Adrenal gland (tissue), 12 donors: ENCODE data around the gene ANO2. TPM values are rescaled to one million over a fixed set of nuclear protein-coding genes. Genes with fewer than 3 reads are reported as not detected.

Source experiments
- DNase-seq, 7 donors: peaks; one replicate each; pipeline ENCODE4 v3.0.0-alpha.2; 2019 to 2020
- H3K27ac ChIP-seq, 5 donors: fragments of 200-600 bp; sonication (generic) in 4 of 5; 1 replicate in 3 of 5; 2 replicates in 2 of 5; pipeline versions ENCODE4 v1.5.1 to v1.8.0; 2016 to 2020; ENCODE audit warnings: mild to moderate bottlenecking in 1 of 5
- H3K27me3 ChIP-seq: fragments of 200-600 bp; 2 replicates; pipeline ENCODE4 v1.8.0; 2021
- H3K36me3 ChIP-seq, 2 donors: fragments of 200-600 bp; replicated peaks in 1 of 2; 1 replicate in 1 of 2; 2 replicates in 1 of 2; pipeline versions ENCODE4 v1.5.1 to v1.8.0; 2018 to 2022
- H3K4me1 ChIP-seq, 2 donors: fragments of 200-600 bp; replicated peaks in 1 of 2; 1 replicate in 1 of 2; 2 replicates in 1 of 2; pipeline versions ENCODE4 v1.5.1 to v1.8.0; 2018 to 2021
- H3K4me3 ChIP-seq, 4 donors: fragments of 200-600 bp; sonication (generic) in 3 of 4; one replicate each; pipeline ENCODE4 v1.5.1; 2016 to 2018
- H3K9me3 ChIP-seq, 3 donors: fragments of 200-600 bp; sonication (generic) in 1 of 3; replicated peaks in 1 of 3; 1 replicate in 2 of 3; 2 replicates in 1 of 3; pipeline versions ENCODE4 v1.5.1 to v1.8.0; 2016 to 2021
- POLR2A ChIP-seq, 2 donors: fragments of 450-650 bp; IDR thresholded peaks; one replicate each; pipeline ENCODE4 v1.6.1; 2017; ENCODE audit warnings: antibody characterized with exemption in 2 of 2, mild to moderate bottlenecking in 2 of 2, moderate library complexity in 1 of 2
- WGBS, 4 donors: extraction: QIAGEN DNeasy Blood & Tissue Kit in 2 of 4; methylation state at CpG; one replicate each; pipeline versions ENCODE4 v1.1.5 to v1.1.7; 2013 to 2017; 5-methylcytosine and 5-hydroxymethylcytosine counted together
- intact Hi-C, 2 donors: fragments of 100-400 bp; cut with DNase I; formaldehyde crosslinking; loops; one replicate each; pipeline versions ENCODE4 v1.14.1 to v1.15.0; 2022 to 2023
- polyA plus RNA-seq, 3 donors: library from polyadenylated mRNA; stranded (reverse); fragments of 200-250 nt in 2 of 3; fragments of 350-450 nt in 1 of 3; fragmentation: Illumina TruSeq in 1 of 3; extraction: RNeasy Lipid Tissue Mini Kit (QIAGEN cat#74804) in 1 of 3; gene quantifications; one replicate each; pipeline ENCODE4 v1.2.3, GENCODE V29; 2013 to 2014
- total RNA-seq, 9 donors: library from RNA; depleted of rRNA in 4 of 9; stranded (reverse); fragments of >200 nt in 4 of 9; fragments of 120-200 nt in 1 of 9; fragmentation: NEBNext Ultra II Directional in 1 of 9; extraction: Animal tissue kit (Norgen Biotek cat#: 25700) in 1 of 9; gene quantifications; one replicate each; pipeline versions ENCODE4 v1.1.0 to v1.2.4, GENCODE V29; 2013 to 2023
- TF ChIP-seq, protein P1 (sequence below), 6 experiments: fragments of 450-650 bp in 4 of 6; fragments of 200-600 bp in 2 of 6; sonication (generic) in 1 of 6; IDR thresholded peaks; 1 replicate in 5 of 6; 2 replicates in 1 of 6; pipeline versions ENCODE4 v1.5.1 to v1.8.0; 2016 to 2021; ENCODE audit warnings: antibody characterized with exemption in 6 of 6, mild to moderate bottlenecking in 2 of 6, moderate library complexity in 1 of 6
- donor health status: healthy with polysubstance abuse.
- donor health status: Bipolar disorder and iron deficiency.
- donor health status: DM: yes; HTN: yes; CAD: no.
- donor health status: DM: no; HTN: no; CAD: no.
- donor health status: DM: no; HTN: no; CAD: no.
- donor health status: DM: yes; HTN: yes; CAD: no.

The ANO2 gene
- total and polyA plus RNA-seq, 12 donors, result 0.17 to 1.8 (median 0.88) TPM; not detected in 1

DNA sequence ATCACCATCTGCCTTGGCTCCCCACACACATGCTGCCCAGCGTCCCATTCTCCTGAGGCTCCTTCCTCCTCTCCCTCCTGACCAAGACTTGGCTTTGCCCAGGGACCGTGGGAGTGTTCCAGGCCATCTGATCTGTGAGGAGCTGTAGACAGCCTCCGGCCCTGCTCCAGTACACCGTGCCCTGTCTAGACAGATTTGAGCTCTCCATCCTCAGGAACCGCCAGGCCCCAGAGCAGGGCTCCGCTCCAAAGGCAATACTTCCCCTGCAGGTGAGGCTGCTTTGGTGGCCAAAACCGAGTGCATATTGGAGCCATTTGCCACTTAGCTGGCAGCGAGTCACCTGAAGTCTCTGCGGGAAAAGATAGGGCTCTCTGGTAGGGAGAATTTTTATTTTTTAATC lies 147.4 kb downstream of the ANO2 start:
- TF ChIP-seq POLR2A (IDR thresholded peaks at IDR 0.05), result no peak
- TF ChIP-seq, protein P1, sequence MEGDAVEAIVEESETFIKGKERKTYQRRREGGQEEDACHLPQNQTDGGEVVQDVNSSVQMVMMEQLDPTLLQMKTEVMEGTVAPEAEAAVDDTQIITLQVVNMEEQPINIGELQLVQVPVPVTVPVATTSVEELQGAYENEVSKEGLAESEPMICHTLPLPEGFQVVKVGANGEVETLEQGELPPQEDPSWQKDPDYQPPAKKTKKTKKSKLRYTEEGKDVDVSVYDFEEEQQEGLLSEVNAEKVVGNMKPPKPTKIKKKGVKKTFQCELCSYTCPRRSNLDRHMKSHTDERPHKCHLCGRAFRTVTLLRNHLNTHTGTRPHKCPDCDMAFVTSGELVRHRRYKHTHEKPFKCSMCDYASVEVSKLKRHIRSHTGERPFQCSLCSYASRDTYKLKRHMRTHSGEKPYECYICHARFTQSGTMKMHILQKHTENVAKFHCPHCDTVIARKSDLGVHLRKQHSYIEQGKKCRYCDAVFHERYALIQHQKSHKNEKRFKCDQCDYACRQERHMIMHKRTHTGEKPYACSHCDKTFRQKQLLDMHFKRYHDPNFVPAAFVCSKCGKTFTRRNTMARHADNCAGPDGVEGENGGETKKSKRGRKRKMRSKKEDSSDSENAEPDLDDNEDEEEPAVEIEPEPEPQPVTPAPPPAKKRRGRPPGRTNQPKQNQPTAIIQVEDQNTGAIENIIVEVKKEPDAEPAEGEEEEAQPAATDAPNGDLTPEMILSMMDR (IDR thresholded peaks at IDR 0.05), result no peak
- Histone ChIP-seq H3K4me1 (no peaks in the 10 kb centered on the region), H3K4me3 (no peak overlapping the region), H3K27ac (no peak overlapping the region), H3K9me3 (no peaks in the 10 kb centered on the region), H3K36me3 (no peaks in the 10 kb centered on the region), H3K27me3 (no peaks in the 10 kb centered on the region)
- intact Hi-C loops, result no loop called here
- no peak for DNase-seq
- WGBS, 4 donors, result 81 to 91% (median 89%) methylated on average over 9 of the region's 9 CpGs

DNA sequence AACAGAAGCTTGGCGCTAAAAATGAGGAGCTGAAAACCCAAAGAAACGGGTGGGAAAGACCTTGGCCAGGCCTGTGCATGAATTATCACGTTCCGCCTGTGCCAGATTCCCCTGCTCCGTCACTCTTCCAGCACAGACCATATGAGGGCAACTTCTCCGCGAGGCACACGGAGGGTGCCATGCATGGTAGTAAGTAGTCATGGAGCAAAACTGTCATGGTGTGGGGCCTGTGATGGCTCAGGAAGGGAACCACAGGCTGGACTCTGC lies 148.2 kb downstream of the ANO2 start:
- 79 to 90% (median 80%) methylated on average over 8 of the region's 8 CpGs for WGBS, 4 donors
- Histone ChIP-seq H3K27me3 (no peaks in the 10 kb centered on the region), H3K4me1 (no peaks in the 10 kb centered on the region), H3K9me3 (no peaks in the 10 kb centered on the region), H3K4me3 (no peak overlapping the region), H3K27ac (no peak overlapping the region), H3K36me3 (no peaks in the 10 kb centered on the region)
- DNase-seq, result no peak
- intact Hi-C loops, result no loop called here
- TF ChIP-seq POLR2A (IDR thresholded peaks at IDR 0.05), result no peak
- TF ChIP-seq, protein P1 (IDR thresholded peaks at IDR 0.05), result no peak

DNA sequence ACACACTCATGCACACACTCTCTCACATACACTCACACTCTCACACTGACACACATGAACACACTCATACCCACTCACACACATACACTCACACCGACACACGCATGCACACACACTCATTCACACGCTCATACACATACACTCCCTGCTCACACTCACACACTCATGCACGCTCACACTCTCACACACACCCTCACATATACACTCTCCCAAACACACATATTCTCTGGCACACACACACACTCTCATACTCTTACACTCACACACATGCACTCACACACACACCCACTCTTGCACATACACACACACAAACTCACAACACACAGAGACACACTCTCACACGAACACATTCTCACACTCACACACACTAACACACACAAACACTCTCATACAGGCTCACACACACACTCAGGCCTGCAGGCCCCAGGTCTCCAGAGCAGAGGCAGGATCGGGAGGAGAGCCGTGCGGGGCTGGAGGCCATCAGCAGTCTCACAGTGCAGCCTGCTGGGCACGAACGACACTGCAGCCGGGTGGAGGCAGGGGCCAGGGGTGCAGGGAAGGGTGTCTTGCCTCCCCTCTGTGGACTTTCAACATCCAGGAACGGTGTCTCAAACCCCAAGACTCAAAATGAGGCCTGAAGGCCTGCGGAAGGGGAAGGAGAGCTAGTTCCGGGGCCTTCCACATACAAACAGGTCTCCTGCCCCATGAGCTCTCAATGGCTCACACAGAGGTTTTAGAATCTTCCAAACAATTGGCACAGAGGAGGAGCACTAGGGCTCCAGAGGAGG lies 148.7 kb downstream of the ANO2 start:
- TF ChIP-seq, protein P1 (IDR thresholded peaks at IDR 0.05), result peak in 5 of 6 experiments; percentile 19 to 54 (median 43)
- TF ChIP-seq POLR2A (IDR thresholded peaks at IDR 0.05), result no peak
- Histone ChIP-seq H3K9me3 (no peaks in the 10 kb centered on the region), H3K4me3 (no peak overlapping the region), H3K36me3 (no peaks in the 10 kb centered on the region), H3K4me1 (no peaks in the 10 kb centered on the region), H3K27ac (no peak overlapping the region), H3K27me3 (no peaks in the 10 kb centered on the region)
- 57 to 72% (median 64%) methylated on average over 8 to 14 of the region's 14 CpGs for WGBS, 4 donors
- peak in 2 of 7 donors; percentile 8 to 24 for DNase-seq
- intact Hi-C loops, result no loop called here

DNA sequence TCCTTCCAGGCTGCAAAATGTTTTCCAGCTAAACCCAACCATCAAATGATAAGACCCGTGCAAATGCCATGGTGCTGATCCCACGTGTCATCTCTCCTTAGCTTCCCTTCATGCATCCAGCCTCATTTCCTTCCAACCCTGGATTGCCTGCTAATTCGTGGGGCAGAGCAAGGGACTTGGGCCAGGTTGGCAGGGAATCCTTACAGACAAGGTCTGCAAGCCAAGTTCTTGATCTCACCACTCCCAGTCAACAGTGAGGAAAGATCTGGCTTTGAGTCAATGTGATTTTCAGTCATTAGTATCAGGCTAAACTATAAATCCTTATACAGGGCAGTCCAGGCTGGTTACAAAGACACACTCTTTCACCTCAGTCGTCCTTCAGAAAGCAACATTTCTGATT lies 150.9 kb downstream of the ANO2 start:
- Histone ChIP-seq H3K9me3 (no peaks in the 10 kb centered on the region), H3K27ac (no peak overlapping the region), H3K36me3 (no peaks in the 10 kb centered on the region), H3K27me3 (no peaks in the 10 kb centered on the region), H3K4me3 (no peak overlapping the region), H3K4me1 (no peaks in the 10 kb centered on the region)
- intact Hi-C loops, result no loop called here
- TF ChIP-seq, protein P1 (IDR thresholded peaks at IDR 0.05), result no peak
- no peak for TF ChIP-seq POLR2A (IDR thresholded peaks at IDR 0.05)
- no peak for DNase-seq
- WGBS, 4 donors, result 45 to 67% (median 61%) methylated on average over 4 of the region's 4 CpGs
